ENCODE data around the gene ZC2HC1C. TPM values are rescaled to one million over a fixed set of nuclear protein-coding genes. Genes with fewer than 3 reads are reported as not detected.
A peak's percentile ranks its signal among the peaks of the same experiment; 100 is the strongest.

The ZC2HC1C gene
- total and polyA plus RNA-seq, 10 of the 15 experiments (the other 5 are each of a cell fraction or from before 2014, with no cell fraction given) = 0.92 to 3.7 (median 1.6) TPM

- TF ChIP-seq MLLT1 (IDR thresholded peaks at IDR 0.05) (0 out of 2 replicates have a peak, but pooled peaks have one; percentile 9), E2F4 (IDR thresholded peaks at IDR 0.05; ENCODE audit: low read depth, low read length) (no peak), NRF1 (conservative IDR thresholded peaks at IDR 0.05; ENCODE audit: low read depth, low read length) (peak; percentile 90), MEF2A (IDR thresholded peaks at IDR 0.05; ENCODE audit: insufficient read depth, low read depth, low read length) (no peak), ZNF207 (IDR thresholded peaks at IDR 0.05; ENCODE audit: borderline replicate concordance) (peak; percentile 76; the same call in 1 of the 2 replicates), RUNX3 (IDR thresholded peaks at IDR 0.05; ENCODE audit: low read length) (0 out of 2 replicates have a peak, but pooled peaks have one; percentile 13), GATAD2B (conservative IDR thresholded peaks at IDR 0.05; ENCODE audit: low read depth) (peak; percentile 92), POLR2AphosphoS2 (IDR thresholded peaks at IDR 0.05; ENCODE audit: low read depth, low read length) (0 out of 2 replicates have a peak, but pooled peaks have one; percentile 41), MYC (IDR thresholded peaks at IDR 0.05; ENCODE audit: insufficient read depth, insufficient read length, insufficient replicate concordance, low read length, severe bottlenecking) (peak; percentile 55)
- TF ChIP-seq, protein P1, sequence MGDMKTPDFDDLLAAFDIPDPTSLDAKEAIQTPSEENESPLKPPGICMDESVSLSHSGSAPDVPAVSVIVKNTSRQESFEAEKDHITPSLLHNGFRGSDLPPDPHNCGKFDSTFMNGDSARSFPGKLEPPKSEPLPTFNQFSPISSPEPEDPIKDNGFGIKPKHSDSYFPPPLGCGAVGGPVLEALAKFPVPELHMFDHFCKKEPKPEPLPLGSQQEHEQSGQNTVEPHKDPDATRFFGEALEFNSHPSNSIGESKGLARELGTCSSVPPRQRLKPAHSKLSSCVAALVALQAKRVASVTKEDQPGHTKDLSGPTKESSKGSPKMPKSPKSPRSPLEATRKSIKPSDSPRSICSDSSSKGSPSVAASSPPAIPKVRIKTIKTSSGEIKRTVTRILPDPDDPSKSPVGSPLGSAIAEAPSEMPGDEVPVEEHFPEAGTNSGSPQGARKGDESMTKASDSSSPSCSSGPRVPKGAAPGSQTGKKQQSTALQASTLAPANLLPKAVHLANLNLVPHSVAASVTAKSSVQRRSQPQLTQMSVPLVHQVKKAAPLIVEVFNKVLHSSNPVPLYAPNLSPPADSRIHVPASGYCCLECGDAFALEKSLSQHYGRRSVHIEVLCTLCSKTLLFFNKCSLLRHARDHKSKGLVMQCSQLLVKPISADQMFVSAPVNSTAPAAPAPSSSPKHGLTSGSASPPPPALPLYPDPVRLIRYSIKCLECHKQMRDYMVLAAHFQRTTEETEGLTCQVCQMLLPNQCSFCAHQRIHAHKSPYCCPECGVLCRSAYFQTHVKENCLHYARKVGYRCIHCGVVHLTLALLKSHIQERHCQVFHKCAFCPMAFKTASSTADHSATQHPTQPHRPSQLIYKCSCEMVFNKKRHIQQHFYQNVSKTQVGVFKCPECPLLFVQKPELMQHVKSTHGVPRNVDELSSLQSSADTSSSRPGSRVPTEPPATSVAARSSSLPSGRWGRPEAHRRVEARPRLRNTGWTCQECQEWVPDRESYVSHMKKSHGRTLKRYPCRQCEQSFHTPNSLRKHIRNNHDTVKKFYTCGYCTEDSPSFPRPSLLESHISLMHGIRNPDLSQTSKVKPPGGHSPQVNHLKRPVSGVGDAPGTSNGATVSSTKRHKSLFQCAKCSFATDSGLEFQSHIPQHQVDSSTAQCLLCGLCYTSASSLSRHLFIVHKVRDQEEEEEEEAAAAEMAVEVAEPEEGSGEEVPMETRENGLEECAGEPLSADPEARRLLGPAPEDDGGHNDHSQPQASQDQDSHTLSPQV (IDR thresholded peaks at IDR 0.05) = 0 out of 2 replicates have a peak, but pooled peaks have one; percentile 10
- TF ChIP-seq, protein P2, sequence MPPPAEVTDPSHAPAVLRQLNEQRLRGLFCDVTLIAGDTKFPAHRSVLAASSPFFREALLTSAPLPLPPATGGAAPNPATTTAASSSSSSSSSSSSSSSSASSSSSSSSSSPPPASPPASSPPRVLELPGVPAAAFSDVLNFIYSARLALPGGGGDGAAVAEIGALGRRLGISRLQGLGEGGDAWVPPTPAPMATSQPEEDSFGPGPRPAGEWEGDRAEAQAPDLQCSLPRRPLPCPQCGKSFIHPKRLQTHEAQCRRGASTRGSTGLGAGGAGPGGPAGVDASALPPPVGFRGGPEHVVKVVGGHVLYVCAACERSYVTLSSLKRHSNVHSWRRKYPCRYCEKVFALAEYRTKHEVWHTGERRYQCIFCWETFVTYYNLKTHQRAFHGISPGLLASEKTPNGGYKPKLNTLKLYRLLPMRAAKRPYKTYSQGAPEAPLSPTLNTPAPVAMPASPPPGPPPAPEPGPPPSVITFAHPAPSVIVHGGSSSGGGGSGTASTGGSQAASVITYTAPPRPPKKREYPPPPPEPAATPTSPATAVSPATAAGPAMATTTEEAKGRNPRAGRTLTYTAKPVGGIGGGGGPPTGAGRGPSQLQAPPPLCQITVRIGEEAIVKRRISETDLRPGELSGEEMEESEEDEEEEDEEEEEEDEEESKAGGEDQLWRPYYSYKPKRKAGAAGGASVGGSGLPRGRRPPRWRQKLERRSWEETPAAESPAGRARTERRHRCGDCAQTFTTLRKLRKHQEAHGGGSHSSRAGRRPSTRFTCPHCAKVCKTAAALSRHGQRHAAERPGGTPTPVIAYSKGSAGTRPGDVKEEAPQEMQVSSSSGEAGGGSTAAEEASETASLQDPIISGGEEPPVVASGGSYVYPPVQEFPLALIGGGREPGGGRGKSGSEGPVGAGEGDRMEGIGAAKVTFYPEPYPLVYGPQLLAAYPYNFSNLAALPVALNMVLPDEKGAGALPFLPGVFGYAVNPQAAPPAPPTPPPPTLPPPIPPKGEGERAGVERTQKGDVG (CRISPR knock-in tag; IDR thresholded peaks at IDR 0.05) = 0 out of 2 replicates have a peak, but pooled peaks have one; percentile 15
- TF ChIP-seq, protein P3, sequence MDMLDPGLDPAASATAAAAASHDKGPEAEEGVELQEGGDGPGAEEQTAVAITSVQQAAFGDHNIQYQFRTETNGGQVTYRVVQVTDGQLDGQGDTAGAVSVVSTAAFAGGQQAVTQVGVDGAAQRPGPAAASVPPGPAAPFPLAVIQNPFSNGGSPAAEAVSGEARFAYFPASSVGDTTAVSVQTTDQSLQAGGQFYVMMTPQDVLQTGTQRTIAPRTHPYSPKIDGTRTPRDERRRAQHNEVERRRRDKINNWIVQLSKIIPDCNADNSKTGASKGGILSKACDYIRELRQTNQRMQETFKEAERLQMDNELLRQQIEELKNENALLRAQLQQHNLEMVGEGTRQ (IDR thresholded peaks at IDR 0.05; ENCODE audit: borderline replicate concordance, low read depth, low read length) = no peak
Measured at GRCh38 chr14:75050852-75051555, 18.4 kb upstream of the ZC2HC1C start, which contains the start of gene MLH3 (continued).

Measured in GM12878 (cell line).